ENCODE measurements around the gene QSOX2.
"Not testable (repeated sequence)": the region's sequence is repeated elsewhere in the genome, so short reads cannot be mapped to it uniquely, and the experiment has no call there.

Gene QSOX2

GRCh38 chr9:136282272-136282861 is 36.8 kb upstream of the QSOX2 start:
- no peak for DNase-seq (ENCODE audit: low read depth)

GRCh38 chr9:136281421-136282271 is 36.0 kb upstream of the QSOX2 start:
- no peak for DNase-seq (ENCODE audit: low read depth)

- DNase-seq (ENCODE audit: low read depth): no peak
Measured at GRCh38 chr9:136280535-136281315, 35.1 kb upstream of the QSOX2 start.

- DNase-seq (ENCODE audit: low read depth): no peak
Measured at GRCh38 chr9:136279471-136279870, 33.9 kb upstream of the QSOX2 start.

DNA sequence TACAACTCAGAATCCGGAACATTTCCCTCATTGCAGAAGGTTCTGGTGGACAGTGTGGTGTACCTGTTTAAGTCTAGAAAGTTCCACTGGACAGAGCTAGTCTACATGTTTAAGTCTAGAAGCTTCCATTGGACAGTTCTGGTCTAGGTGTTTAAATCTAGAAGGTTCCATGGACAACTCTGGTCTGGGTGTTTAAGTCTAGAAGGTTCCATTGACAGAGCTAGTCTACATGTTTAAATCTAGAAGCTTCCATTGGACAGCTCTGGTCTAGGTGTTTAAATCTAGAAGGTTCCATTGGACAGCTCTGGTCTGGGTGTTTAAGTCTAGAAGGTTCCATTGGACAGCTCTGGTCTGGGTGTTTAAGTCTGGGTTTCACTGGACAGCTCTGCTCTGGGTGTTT is 33.3 kb upstream of the QSOX2 start:
- no peak for DNase-seq (ENCODE audit: low read depth)

GRCh38 chr9:136278221-136278620 is 32.6 kb upstream of the QSOX2 start:
- no peak for DNase-seq (ENCODE audit: low read depth)

DNA sequence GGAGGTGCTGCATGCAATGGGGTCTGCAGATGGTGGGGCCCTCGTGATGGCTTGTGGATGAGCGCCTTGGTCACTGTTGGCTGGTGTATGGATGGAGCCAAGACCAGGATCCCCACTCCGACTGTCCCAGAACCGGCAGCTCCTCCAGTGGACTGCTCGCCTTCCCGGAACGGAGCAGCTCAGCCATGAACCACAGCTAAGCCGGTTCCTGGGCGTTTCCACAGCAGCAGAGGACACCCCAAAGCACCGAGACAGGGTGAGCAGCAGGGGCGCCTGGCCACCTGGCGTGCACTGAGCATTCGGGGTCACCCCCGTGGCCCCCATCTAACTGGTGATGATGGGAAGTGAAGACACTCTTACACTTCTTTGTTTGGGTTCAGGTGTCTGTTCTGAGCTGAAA is 32.1 kb upstream of the QSOX2 start:
- DNase-seq (ENCODE audit: low read depth): no peak

DNA sequence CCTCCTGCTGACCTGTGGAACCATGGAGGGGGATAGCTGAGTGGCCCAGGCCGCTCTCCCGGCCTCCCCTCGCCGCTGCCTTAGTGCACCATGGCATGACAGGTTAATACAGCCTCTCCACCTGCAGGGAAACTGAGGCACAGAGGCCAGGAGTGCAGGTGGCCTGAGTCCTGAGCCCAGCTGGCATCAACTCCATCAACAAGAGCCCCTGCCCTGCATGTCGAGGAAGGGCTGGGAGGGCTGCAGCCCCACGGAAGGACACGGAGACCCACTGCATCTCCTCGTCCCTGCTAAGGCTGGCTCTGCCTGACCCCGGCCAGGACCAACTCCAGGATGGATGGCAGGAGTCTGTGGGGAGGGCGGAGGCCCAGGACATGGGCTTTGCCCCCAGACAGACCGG is 31.1 kb upstream of the QSOX2 start:
- DNase-seq (ENCODE audit: low read depth): no peak

GRCh38 chr9:136275655-136276429 is 30.2 kb upstream of the QSOX2 start:
- DNase-seq (ENCODE audit: low read depth): no peak

DNA sequence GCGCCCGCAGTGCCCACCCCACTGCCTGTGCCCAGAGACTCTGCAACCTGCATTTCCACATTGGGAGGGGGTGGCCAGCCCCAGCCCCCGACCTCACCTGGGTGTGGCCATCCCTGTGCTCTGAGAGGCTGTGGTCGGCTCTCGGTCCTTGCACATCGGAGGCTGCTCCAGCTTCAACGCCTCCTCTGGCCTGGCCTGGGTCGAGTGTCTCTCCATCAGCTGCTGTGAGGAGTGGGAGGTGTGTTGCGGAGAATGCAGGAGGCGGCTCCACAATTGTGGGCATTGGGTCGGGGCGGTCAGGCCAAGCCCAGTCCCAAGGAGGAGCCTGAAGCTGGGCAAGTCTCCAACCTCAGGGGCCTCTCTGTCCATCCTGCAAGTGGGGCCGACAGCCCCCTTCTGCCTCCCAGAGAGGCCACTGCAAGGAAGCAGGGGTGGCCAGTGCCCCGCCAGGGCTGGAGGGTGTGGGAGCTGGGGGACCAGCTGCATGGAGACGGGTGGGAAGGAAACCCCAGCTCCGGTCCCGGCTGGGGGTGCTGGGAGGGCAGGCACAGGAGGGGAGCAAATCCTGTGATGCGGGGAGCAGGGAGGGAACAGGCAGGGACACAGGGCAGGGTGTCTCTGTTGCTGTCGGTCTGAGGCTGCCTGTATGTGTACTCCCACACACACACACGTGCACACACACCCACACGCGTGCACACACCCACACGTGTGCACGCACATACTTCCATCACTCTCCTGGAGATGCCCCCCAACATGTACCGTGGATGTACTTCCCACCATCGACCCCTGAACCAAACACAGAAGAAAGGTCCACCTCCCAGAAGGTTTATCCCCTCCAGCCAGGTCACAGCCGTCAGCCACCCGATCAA is 29.4 kb upstream of the QSOX2 start:
- DNase-seq (ENCODE audit: low read depth): no peak

GRCh38 chr9:136273921-136274785 is 28.5 kb upstream of the QSOX2 start:
- no peak for DNase-seq (ENCODE audit: low read depth)

DNA sequence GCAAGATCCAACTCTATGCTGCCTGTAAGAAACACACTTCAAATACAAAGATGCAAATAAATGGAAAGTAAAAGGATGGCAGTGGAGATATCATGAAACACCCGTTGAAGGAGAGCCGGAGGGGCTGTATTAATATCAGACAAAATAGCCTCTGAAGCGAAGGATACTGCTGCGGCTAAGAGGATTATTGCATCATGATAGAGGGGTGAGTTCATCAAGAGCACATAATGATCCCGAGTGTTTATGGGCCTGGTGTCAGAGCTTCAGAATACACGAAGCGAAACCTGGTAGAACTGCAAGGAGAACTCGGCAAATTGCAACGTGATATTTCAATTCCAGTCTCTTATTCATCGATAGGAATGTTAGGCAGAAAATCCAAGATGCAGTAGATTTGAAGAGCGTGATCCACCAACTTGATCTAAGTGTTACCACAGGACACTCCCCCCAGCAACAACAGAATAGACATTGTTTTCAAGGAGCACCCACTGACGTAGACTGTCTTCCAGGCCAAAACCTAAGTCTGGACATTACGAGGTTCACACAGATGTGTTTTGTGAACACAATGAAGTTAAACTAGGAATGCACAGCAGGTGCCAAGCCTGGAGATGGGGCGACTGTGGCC is 27.7 kb upstream of the QSOX2 start:
- DNase-seq (ENCODE audit: low read depth): no peak

- no peak for DNase-seq (ENCODE audit: low read depth)
Measured at GRCh38 chr9:136270173-136270705, 24.6 kb upstream of the QSOX2 start.

DNA sequence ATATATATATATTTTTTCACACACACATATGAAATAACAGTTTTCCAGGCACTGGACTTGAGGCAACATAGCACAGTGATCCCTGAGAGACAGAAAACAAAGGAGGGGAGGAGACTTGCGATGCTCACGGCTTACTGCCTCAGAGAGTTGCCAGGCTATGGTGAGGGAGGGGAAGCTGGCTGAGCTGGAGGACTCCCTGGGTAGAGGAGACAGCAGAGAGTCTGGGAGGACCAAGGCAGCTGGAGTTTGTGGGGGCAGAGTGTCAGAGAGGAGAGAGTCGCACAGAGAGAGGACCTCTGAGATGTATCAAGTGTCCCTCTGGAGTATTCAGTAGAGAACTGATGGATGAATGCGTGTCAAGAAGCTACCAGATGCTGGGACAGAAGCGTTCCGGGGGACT is 23.1 kb upstream of the QSOX2 start:
- no peak for DNase-seq (ENCODE audit: low read depth)

- no peak for DNase-seq (ENCODE audit: low read depth)
Measured at GRCh38 chr9:136268318-136268717, 22.7 kb upstream of the QSOX2 start.

- DNase-seq (ENCODE audit: low read depth): peak; percentile 24
Measured at GRCh38 chr9:136267261-136268111, 21.9 kb upstream of the QSOX2 start.

- not testable (repeated sequence) for DNase-seq (ENCODE audit: low read depth)
Measured at GRCh38 chr9:136266641-136267040, 21.0 kb upstream of the QSOX2 start.

DNA sequence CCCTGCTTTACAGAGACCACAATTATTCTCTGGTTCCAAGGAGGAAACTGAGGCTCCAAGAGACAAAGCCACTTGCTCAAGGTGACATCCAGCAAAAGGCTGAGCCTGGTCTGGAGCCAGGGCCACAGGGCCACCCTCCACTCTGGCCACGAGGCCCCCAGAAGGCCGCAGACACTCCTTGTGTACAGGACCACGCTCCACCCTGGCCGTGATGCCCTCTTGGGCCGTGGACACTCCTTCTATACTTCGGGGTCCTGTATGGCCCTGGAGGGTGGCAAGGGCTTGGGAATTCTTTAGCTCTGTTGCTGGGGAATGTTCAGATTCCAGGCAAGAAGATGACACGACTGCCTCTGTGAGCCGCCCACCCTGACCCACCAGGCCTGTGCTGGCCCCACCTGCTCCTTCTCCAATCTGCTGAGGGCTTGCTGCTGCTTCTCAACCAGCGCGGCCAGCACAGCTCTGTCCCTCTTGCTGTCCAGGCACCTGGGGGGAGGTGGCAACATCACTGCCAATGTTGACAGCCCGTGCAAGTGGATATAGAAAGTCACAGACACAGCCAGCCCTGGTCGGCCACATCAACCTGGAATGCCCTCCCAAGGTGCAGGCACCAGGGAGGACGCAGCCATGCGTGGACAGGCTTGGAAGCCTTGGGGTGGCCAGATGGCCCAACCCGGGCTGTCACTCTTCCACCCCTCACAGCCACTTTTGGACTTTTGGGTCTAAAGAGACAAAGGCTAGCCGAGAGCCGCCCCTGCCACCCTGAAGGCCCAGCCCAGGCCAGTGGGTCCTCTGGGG is 20.1 kb upstream of the QSOX2 start:
- DNase-seq (ENCODE audit: low read depth): no peak
